GM12864 (cell line): ENCODE measurements around the gene KDM4B.
"Not testable (repeated sequence)": the region's sequence is repeated elsewhere in the genome, so short reads cannot be mapped to it uniquely, and the experiment has no call there.

ENCODE experiments used
- DNase-seq: peaks from one replicate; pipeline ENCODE4 v3.0.0-alpha.2; 2011; ENCODE audit warnings: low read depth
- H3K4me3 ChIP-seq: 2 replicates; pipeline ENCODE4 v1.5.1; 2011; ENCODE audit warnings: mild to moderate bottlenecking, low read depth, low read length, control low read depth
- TF ChIP-seq, protein P1 (sequence below): IDR thresholded peaks from 2 replicates; pipeline ENCODE4 v1.5.1; 2011; ENCODE audit warnings: low read depth, mild to moderate bottlenecking, moderate library complexity, low read length, control low read depth, inconsistent platforms; ENCODE audit errors: missing control alignments

The KDM4B gene

DNA sequence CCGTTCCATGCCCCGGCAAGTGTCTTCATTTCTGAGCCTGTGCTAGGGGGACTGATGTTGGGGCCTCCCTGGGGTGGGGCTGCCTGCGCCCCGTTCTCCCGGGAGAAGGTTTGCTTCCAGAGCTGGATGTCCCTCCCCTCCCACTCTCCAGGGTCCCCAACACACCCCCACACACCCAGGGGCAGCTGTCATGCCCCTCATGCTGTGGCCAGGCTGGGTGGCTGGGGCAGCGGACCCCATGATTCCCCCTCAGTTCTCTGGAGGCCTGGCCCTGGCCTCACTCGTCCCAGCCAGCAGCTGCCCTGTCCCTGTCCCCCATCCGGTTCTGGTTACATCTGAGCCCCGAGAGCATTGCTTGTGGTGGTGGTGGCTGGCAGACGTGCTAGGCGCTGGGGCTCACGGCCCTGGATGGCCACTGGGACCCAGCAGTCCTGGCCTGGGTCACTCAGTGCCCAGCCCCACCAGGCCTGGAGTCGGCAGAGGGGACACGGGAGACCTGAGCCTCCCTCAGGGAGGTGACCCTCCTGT is 184.8 kb downstream of the KDM4B start:
- TF ChIP-seq, protein P1, sequence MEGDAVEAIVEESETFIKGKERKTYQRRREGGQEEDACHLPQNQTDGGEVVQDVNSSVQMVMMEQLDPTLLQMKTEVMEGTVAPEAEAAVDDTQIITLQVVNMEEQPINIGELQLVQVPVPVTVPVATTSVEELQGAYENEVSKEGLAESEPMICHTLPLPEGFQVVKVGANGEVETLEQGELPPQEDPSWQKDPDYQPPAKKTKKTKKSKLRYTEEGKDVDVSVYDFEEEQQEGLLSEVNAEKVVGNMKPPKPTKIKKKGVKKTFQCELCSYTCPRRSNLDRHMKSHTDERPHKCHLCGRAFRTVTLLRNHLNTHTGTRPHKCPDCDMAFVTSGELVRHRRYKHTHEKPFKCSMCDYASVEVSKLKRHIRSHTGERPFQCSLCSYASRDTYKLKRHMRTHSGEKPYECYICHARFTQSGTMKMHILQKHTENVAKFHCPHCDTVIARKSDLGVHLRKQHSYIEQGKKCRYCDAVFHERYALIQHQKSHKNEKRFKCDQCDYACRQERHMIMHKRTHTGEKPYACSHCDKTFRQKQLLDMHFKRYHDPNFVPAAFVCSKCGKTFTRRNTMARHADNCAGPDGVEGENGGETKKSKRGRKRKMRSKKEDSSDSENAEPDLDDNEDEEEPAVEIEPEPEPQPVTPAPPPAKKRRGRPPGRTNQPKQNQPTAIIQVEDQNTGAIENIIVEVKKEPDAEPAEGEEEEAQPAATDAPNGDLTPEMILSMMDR = no peak
- no peak overlapping the region for H3K4me3 ChIP-seq
- no peak for DNase-seq

DNA sequence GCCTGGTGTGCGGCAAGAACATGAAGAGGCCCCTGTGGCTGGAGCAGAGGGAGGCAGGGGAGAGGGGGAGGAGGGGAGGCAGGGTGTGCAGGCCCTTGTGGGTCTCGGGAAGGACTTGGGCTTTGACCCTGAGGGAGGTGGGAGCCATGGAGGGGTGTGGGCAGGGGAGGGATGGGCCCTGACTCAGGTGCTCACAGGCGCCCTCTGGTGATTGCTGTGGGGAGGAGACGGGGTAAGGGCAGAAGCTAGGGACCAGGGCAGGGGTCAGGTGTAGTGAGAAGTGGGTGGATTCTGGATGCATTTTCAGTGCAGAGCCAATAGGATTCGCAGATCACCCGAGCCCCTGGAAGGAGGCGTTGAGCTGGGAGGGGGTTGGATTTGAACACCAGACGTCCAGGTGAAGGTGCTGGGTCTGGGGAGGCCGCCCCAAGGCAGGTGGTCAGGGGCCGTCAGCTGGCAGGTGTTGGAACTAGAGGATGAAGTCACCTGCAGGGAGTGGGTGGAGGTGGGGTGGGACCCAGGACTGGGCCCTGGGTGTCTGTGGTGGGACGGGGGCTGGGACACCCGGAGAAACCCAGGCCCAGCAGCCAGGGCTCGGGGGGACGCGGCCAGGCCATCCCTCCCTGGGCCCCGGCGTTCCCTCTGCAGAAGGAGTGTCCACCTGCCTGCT is 185.4 kb downstream of the KDM4B start:
- no peak overlapping the region for H3K4me3 ChIP-seq
- TF ChIP-seq, protein P1 = peak; percentile 77
- DNase-seq = no peak

DNA sequence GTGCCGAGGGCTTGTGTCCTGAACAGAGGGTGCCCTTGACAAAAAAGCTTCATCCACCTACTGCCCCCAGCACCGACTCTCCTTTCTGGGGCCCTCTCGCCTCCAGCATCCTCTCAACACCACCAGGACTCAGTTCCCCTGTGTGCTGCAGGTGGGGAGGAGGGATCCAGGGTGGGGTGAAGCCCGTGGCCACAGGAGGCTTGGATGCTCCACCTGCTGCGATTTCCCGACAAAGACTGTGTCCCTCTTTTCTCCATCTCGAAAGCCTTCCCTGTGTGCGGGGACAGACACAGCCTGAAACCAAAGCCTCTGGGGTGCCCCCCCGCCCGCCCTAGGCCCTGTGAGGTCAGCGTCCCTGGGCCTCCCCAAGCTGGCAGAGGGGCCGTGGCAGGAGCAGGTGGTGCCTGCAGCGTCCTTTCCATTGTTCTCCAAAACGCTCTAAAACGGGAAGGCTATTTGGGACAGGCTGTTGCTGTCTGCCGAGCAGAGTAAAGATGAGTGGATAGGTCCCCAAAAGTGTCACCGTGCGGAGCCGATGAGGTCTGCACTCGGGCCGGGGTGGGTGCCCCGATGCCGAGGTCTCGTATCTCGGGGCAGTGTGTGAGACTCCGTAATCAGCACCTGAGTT is 186.0 kb downstream of the KDM4B start:
- TF ChIP-seq, protein P1 = no peak
- no peak for DNase-seq
- H3K4me3 ChIP-seq = no peak overlapping the region

DNA sequence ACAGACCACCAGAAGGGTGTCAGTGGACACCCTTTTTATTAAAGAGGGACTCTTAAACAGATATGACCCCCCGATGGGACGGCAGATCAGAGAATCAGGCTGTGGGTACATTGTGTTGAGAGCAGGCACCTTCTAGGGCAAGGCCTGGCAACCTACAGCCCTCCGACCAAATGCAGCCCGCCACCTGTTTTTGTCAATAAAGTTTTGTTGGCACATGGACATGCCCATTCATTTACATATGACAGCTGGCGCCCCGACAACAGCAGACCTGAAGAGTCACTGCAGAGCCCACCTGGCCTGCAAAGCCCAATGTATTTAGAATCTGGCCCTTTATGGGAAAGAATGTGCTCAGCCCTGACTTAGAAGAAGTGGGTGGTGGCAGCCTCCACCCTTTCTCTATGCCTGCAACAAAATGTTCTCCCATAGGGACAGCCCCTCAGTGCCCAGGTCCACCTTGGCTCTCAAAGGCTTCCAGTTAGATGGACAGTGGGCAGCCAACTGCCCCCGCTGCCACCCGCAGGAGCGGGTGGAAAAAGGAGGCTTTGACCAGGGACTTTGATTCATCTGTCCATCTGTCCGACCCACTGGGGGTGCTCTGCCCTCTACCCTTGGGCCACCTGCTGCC is 186.8 kb downstream of the KDM4B start:
- no peak overlapping the region for H3K4me3 ChIP-seq

DNA sequence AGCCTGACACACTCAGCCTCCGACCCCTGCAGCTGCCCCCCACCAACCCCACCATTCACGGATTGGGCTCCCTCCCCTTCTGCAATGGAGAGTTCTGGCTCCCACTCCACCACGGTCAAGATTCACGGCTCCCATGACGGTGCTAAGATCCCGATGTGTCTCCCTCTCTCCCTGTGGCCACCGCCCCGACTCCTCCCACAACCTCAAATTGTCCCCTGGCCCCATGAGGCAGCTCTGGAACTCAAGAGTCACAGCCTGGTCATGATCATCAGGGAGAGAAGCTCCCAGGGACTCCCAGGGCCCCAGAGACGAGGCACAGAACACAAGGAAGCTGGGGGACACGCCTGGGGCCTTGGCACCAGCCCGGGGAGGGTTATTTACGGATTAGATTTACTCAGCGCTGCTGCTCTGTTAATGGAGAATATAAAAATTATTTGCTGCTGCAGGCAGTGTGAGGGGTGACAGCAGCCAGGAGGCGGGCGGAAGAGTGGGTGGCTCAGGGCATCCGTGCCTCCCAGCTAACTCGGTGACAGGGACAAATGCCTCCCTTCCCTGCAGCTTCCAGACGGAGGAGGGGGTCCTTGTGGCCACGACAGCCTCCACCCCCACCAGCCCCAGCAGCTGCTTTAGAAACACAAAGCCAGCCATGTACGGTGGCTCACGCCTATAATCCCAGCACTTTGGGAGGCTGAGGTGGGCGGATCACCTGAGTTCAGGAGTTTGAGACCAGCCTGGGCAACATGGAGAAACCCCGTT is 187.5 kb downstream of the KDM4B start:
- H3K4me3 ChIP-seq = no peak overlapping the region
- DNase-seq = no peak
- TF ChIP-seq, protein P1 = no peak

More for the DNA sequence above, 186.8 kb downstream of the KDM4B start:
- DNase-seq = no peak
- TF ChIP-seq, protein P1 = no peak

DNA sequence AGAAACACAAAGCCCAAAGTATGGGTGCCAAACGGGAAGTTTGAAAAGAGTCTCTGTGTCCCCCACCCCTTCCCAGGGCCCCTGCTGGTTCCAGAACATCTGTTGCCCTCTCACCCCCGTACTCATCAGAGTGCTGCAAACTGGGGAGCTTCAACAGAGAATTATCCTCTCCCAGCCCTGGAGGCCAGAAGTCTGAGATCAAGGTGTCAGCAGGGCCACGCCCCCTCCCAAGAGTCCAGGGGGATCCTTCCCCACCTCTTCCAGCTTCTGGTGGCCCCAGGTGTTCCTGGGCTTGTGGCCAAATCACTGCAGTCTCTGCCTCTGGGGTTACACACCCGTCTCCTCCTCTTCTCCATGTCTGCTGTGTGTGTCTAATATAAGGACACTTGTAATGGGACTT is 188.3 kb downstream of the KDM4B start:
- TF ChIP-seq, protein P1 = no peak
- no peak overlapping the region for H3K4me3 ChIP-seq
- no peak for DNase-seq

DNA sequence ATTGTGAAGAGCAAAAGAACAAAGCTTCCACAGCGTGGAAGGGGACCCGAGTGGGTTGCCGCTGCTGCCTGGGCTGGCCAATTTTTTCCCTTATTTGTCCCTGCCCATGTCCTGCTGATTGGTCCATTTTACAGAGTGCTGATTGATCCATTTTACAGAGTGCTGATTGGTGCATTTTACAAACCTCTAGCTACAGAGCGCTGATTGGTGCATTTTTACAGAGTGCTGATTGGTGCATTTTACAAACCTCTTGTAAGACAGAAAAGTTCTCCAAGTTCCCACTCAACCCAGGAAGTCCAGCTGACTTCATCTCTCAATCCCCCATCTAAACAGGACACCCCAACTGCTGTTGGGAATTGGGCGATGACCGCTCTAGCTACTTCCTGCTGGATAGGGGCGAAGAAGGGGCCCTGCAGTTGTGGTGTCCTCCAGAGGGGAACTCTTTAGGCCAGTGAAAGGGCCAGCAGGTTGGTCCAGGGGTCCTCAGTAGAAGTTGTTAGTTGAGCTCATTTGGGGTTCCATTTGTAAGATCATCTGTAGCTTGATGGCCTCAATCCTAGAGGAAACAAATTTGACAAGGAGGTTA is 189.7 kb downstream of the KDM4B start:
- DNase-seq, H3K4me3 ChIP-seq: not testable (repeated sequence)

DNA sequence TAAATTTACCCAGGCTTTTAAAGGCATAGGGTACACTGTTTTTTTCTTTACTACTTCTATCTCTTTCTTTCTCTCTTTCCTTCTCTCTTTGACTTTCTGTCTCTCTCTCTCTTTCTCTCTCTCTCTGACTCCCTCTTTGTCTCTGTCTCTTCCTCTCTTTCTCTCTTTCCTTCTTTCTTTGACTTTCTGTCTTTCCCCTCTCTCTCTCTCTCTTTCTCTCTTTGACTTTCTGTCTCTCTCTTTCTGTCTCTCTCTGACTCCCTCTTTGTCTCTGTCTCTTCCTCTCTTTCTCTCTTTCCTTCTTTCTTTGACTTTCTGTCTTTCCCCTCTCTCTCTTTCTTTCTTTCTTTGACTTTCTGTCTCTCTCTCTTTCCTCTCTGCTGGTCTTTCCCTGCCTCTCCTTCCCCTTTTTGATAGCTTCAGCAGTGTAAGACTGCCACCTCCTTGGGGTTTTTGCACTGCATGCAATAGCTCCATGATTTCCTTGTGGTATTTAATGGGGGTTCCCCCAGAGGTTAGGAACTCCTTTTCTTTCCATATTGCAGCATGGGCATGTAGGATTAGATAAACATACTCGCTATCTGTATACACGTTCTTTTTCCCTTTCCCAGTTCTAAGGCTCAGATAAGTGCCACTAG is 191.4 kb downstream of the KDM4B start:
- not testable (repeated sequence) for DNase-seq, H3K4me3 ChIP-seq

DNA sequence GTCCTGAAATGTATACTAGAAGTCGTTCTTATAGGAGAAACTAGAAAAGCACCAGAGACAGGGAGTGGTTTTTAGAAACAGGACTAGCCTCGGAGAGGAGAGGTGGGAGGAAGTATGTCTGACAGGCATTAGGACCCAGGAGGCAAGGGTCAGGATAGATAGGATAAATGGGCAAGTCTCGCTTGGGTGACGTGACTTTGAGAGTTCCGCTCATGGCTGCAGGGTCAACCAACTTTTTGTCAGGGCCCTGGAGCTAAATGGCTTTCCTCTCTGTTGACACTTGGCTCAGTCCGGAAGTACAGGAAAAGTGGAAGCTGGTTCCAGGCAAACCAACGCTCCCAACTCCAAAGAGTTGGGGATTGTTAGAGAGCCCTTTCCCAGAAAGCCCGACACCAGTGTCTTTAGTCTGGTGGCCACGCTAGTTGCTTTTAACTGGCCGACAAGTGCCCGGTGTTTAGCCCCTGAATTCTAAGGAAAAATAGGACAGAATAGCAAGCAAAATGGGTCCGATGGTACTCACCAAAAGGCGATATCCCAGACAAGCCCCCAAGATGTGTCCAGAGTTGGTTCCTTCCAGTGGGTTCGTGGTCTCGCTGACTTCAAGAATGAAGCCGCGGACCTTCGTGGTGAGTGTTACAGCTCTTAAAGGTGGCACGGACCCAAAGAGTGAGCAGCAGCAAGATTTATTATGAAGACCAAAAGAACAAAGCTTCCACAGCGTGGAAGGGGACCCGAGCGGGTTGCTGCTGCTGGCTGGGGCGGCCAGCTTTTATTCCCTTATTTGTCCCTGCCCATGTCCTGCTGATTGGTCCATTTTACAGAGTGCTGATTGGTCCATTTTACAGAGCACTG is 196.2 kb downstream of the KDM4B start:
- DNase-seq, H3K4me3 ChIP-seq: not testable (repeated sequence)
